ENCODE results near the gene NPTX1.

Gene NPTX1

GRCh38 chr17:80449930-80450576 lies 26.4 kb downstream of the NPTX1 start:
- H3K9me3 ChIP-seq (ENCODE audit: control insufficient read depth, insufficient read depth, low read length): no peaks in the 10 kb centered on the region
- H3K27me3 ChIP-seq (ENCODE audit: control insufficient read depth, insufficient read depth, low read length): no peaks in the 10 kb centered on the region
- H3K27ac ChIP-seq (ENCODE audit: low read depth, low read length): no peak overlapping the region
- H3K4me1 ChIP-seq (ENCODE audit: control insufficient read depth, insufficient read depth, low read length): peaks cover 3% of the 10 kb centered on the region; the same call in 1 of the 2 replicates
- H3K4me3 ChIP-seq (ENCODE audit: low read depth, low read length): no peak overlapping the region
- no peaks in the 10 kb centered on the region for H3K36me3 ChIP-seq (ENCODE audit: control insufficient read depth, insufficient read depth, low read length)
- H3K9ac ChIP-seq (ENCODE audit: low read depth, low read length): no peak overlapping the region

GRCh38 chr17:80449194-80449929 lies 27.0 kb downstream of the NPTX1 start:
- Histone ChIP-seq H3K27ac (ENCODE audit: low read depth, low read length) (no peak overlapping the region), H3K4me3 (ENCODE audit: low read depth, low read length) (no peak overlapping the region), H3K9me3 (ENCODE audit: control insufficient read depth, insufficient read depth, low read length) (no peaks in the 10 kb centered on the region), H3K27me3 (ENCODE audit: control insufficient read depth, insufficient read depth, low read length) (no peaks in the 10 kb centered on the region), H3K36me3 (ENCODE audit: control insufficient read depth, insufficient read depth, low read length) (no peaks in the 10 kb centered on the region), H3K4me1 (ENCODE audit: control insufficient read depth, insufficient read depth, low read length) (peaks cover 3% of the 10 kb centered on the region; the same call in 1 of the 2 replicates), H3K9ac (ENCODE audit: low read depth, low read length) (no peak overlapping the region)

DNA sequence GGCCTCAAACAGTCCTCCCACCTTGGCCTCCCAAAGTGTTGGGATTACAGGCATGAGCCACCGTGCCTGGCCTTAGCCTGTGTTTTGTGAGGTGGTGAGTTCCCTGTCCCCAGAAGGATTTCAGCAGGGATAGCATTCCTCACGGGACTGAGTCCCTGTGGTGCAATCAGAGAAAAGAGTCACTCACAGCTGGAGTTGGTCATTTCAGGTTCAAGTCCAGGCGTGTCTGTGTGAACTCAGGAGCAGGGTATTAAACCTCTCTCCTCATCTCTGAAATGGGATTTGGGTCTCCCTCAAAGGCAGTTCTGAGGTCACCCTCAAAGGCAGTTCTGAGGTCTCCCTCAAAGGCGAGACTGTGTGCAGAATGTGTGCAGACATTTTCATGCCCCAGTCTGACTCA lies 28.6 kb downstream of the NPTX1 start:
- H3K27ac ChIP-seq (ENCODE audit: low read depth, low read length): no peak overlapping the region
- H3K9me3 ChIP-seq (ENCODE audit: control insufficient read depth, insufficient read depth, low read length): no peaks in the 10 kb centered on the region
- 0 out of 2 replicates have a peak, but pooled peaks cover 3% of the 10 kb centered on the region for H3K4me1 ChIP-seq (ENCODE audit: control insufficient read depth, insufficient read depth, low read length)
- peaks cover 12% of the 10 kb centered on the region for H3K27me3 ChIP-seq (ENCODE audit: control insufficient read depth, insufficient read depth, low read length)
- H3K36me3 ChIP-seq (ENCODE audit: control insufficient read depth, insufficient read depth, low read length): no peaks in the 10 kb centered on the region
- H3K4me3 ChIP-seq (ENCODE audit: low read depth, low read length): no peak overlapping the region
- no peak overlapping the region for H3K9ac ChIP-seq (ENCODE audit: low read depth, low read length)

GRCh38 chr17:80446645-80447405 lies 29.6 kb downstream of the NPTX1 start:
- no peak overlapping the region for H3K4me3 ChIP-seq (ENCODE audit: low read depth, low read length)
- H3K27ac ChIP-seq (ENCODE audit: low read depth, low read length): no peak overlapping the region
- H3K9ac ChIP-seq (ENCODE audit: low read depth, low read length): no peak overlapping the region
- H3K9me3 ChIP-seq (ENCODE audit: control insufficient read depth, insufficient read depth, low read length): no peaks in the 10 kb centered on the region
- no peaks in the 10 kb centered on the region for H3K36me3 ChIP-seq (ENCODE audit: control insufficient read depth, insufficient read depth, low read length)
- H3K27me3 ChIP-seq (ENCODE audit: control insufficient read depth, insufficient read depth, low read length): peaks cover 16% of the 10 kb centered on the region
- H3K4me1 ChIP-seq (ENCODE audit: control insufficient read depth, insufficient read depth, low read length): 0 out of 2 replicates have a peak, but pooled peaks cover 3% of the 10 kb centered on the region

DNA sequence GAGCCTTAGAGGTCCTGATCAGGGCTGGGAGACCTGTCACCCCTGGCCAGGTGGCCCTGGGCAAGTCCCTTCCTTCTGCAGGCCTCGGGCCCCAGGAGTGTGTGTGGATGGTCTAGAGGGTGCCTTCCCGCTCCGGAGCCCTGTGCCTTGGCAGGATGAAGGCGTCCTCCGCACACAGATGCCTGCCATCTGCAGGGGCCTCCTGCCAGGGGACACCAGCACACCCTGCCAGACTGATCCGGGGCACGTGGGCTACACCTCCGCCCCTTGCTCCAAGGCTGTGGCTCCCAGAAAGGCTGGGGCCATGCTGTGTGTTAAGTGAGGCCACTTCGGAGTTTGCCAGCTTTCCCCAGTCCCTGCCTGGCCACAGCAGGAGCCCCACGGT lies 30.7 kb downstream of the NPTX1 start:
- Histone ChIP-seq H3K4me1 (ENCODE audit: control insufficient read depth, insufficient read depth, low read length) (peaks cover 3% of the 10 kb centered on the region; the same call in 1 of the 2 replicates), H3K27me3 (ENCODE audit: control insufficient read depth, insufficient read depth, low read length) (peaks cover 18% of the 10 kb centered on the region), H3K4me3 (ENCODE audit: low read depth, low read length) (no peak overlapping the region), H3K36me3 (ENCODE audit: control insufficient read depth, insufficient read depth, low read length) (no peaks in the 10 kb centered on the region), H3K9me3 (ENCODE audit: control insufficient read depth, insufficient read depth, low read length) (no peaks in the 10 kb centered on the region), H3K9ac (ENCODE audit: low read depth, low read length) (no peak overlapping the region), H3K27ac (ENCODE audit: low read depth, low read length) (no peak overlapping the region)

DNA sequence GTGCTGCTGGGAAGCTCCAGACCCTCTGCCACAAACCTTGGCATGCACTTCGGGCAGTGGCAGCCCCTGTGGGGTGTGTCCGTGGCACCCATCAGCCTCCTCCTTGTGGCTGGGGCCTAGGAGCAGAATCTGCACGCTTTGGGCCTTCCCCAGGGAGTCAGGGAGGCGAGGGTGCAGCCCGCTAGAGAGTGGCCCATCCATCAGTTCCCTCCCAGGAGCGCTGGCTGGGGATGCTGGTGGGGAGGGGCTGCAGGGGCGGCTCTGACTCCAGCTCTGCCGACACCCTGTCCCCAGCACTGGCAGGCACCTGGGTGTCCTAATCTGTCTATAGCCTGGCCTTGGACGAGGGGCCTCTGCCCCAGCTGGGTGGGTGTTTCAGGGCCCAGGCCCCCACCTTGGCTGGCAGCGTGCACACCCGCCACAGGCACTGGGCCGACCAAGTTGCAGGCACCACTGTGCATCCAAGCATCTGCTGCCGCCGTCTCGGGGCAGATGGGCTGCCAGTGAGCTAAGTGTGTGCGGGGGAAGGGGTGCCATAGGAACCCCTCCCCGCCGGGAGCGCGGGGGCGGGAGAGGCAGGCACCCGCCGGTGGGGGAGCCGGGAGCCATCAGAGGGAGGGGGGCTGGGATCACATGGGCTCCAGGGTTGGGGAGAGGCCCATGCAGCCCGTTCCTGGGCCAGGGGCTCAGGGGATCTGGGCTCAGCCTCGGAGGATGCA lies 31.2 kb downstream of the NPTX1 start:
- peaks cover 18% of the 10 kb centered on the region for H3K27me3 ChIP-seq (ENCODE audit: control insufficient read depth, insufficient read depth, low read length)
- H3K9ac ChIP-seq (ENCODE audit: low read depth, low read length): no peak overlapping the region
- H3K36me3 ChIP-seq (ENCODE audit: control insufficient read depth, insufficient read depth, low read length): no peaks in the 10 kb centered on the region
- H3K4me1 ChIP-seq (ENCODE audit: control insufficient read depth, insufficient read depth, low read length): peaks cover 3% of the 10 kb centered on the region; the same call in 1 of the 2 replicates
- no peak overlapping the region for H3K27ac ChIP-seq (ENCODE audit: low read depth, low read length)
- no peak overlapping the region for H3K4me3 ChIP-seq (ENCODE audit: low read depth, low read length)
- no peaks in the 10 kb centered on the region for H3K9me3 ChIP-seq (ENCODE audit: control insufficient read depth, insufficient read depth, low read length)

DNA sequence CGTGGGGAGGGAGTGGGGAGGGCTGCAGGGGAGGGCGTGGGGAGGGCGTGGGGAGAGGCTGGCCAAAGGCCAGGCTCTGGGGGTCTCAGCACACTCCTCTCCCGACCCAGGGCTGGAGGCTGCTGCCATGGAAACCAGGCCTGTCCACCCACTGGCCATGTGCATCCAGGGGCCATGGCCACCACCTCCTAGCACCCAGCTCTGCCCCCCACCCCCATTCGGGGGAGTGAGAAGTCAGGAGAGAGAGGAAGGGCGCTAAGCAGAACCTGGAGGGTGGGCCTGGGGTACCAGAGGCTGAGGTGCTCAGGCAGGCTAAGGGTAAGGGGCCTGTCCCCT lies 31.8 kb downstream of the NPTX1 start:
- Histone ChIP-seq H3K27me3 (ENCODE audit: control insufficient read depth, insufficient read depth, low read length) (peaks cover 18% of the 10 kb centered on the region), H3K4me3 (ENCODE audit: low read depth, low read length) (no peak overlapping the region)

GRCh38 chr17:80443916-80444643 lies 32.3 kb downstream of the NPTX1 start:
- H3K4me1 ChIP-seq (ENCODE audit: control insufficient read depth, insufficient read depth, low read length): peaks cover 3% of the 10 kb centered on the region; the same call in 1 of the 2 replicates
- no peaks in the 10 kb centered on the region for H3K36me3 ChIP-seq (ENCODE audit: control insufficient read depth, insufficient read depth, low read length)
- no peak overlapping the region for H3K9ac ChIP-seq (ENCODE audit: low read depth, low read length)
- no peak overlapping the region for H3K27ac ChIP-seq (ENCODE audit: low read depth, low read length)
- no peaks in the 10 kb centered on the region for H3K9me3 ChIP-seq (ENCODE audit: control insufficient read depth, insufficient read depth, low read length)
- no peak overlapping the region; the same call in 1 of the 2 replicates for H3K4me3 ChIP-seq (ENCODE audit: low read depth, low read length)
- H3K27me3 ChIP-seq (ENCODE audit: control insufficient read depth, insufficient read depth, low read length): peaks cover 18% of the 10 kb centered on the region

More for the DNA sequence above, 31.8 kb downstream of the NPTX1 start:
- Histone ChIP-seq H3K36me3 (ENCODE audit: control insufficient read depth, insufficient read depth, low read length) (no peaks in the 10 kb centered on the region), H3K9me3 (ENCODE audit: control insufficient read depth, insufficient read depth, low read length) (no peaks in the 10 kb centered on the region), H3K4me1 (ENCODE audit: control insufficient read depth, insufficient read depth, low read length) (peaks cover 3% of the 10 kb centered on the region; the same call in 1 of the 2 replicates), H3K27ac (ENCODE audit: low read depth, low read length) (no peak overlapping the region), H3K9ac (ENCODE audit: low read depth, low read length) (no peak overlapping the region)

GRCh38 chr17:80443498-80443897 lies 32.9 kb downstream of the NPTX1 start:
- Histone ChIP-seq H3K9ac (ENCODE audit: low read depth, low read length) (no peak overlapping the region), H3K27me3 (ENCODE audit: control insufficient read depth, insufficient read depth, low read length) (peaks cover 18% of the 10 kb centered on the region), H3K27ac (ENCODE audit: low read depth, low read length) (no peak overlapping the region), H3K4me3 (ENCODE audit: low read depth, low read length) (no peak overlapping the region), H3K36me3 (ENCODE audit: control insufficient read depth, insufficient read depth, low read length) (no peaks in the 10 kb centered on the region), H3K4me1 (ENCODE audit: control insufficient read depth, insufficient read depth, low read length) (peaks cover 3% of the 10 kb centered on the region; the same call in 1 of the 2 replicates), H3K9me3 (ENCODE audit: control insufficient read depth, insufficient read depth, low read length) (no peaks in the 10 kb centered on the region)

- Histone ChIP-seq H3K27ac (ENCODE audit: low read depth, low read length) (no peak overlapping the region), H3K9ac (ENCODE audit: low read depth, low read length) (no peak overlapping the region), H3K36me3 (ENCODE audit: control insufficient read depth, insufficient read depth, low read length) (no peaks in the 10 kb centered on the region), H3K9me3 (ENCODE audit: control insufficient read depth, insufficient read depth, low read length) (no peaks in the 10 kb centered on the region), H3K4me1 (ENCODE audit: control insufficient read depth, insufficient read depth, low read length) (peaks cover 3% of the 10 kb centered on the region; the same call in 1 of the 2 replicates), H3K27me3 (ENCODE audit: control insufficient read depth, insufficient read depth, low read length) (peaks cover 18% of the 10 kb centered on the region), H3K4me3 (ENCODE audit: low read depth, low read length) (no peak overlapping the region)
Observed at GRCh38 chr17:80442764-80443163, 33.6 kb downstream of the NPTX1 start.

All from HUES48 (cell line).